Heart right ventricle (tissue), 16 donors: ENCODE results near the gene ALK. TPM values are rescaled to one million over a fixed set of nuclear protein-coding genes. Genes with fewer than 3 reads are reported as not detected.

Experiments
- ATAC-seq, 8 donors: fragments of 200-7000 bp; cut with Tn5 transposase; one replicate each; pipeline ENCODE4 v1.9.1; 2020; ENCODE audit warnings: mild to moderate bottlenecking in 8 of 8, moderate library complexity in 8 of 8, moderate number of reproducible peaks in 1 of 8
- DNase-seq, 2 donors: peaks; one replicate each; pipeline ENCODE4 v3.0.0-alpha.2; 2020
- H3K27ac ChIP-seq, 10 donors: fragments of 200-600 bp; sonication (generic) in 2 of 10; one replicate each; pipeline versions ENCODE4 v1.5.0 to v1.8.0; 2020 to 2022; ENCODE audit warnings: mild to moderate bottlenecking in 3 of 10
- H3K27me3 ChIP-seq, 7 donors: fragments of 200-600 bp; one replicate each; pipeline ENCODE4 v1.8.0; 2021 to 2022; ENCODE audit warnings: mild to moderate bottlenecking in 2 of 7
- H3K36me3 ChIP-seq, 9 donors: fragments of 200-600 bp; sonication (generic) in 1 of 9; one replicate each; pipeline versions ENCODE4 v1.5.0 to v1.8.0; 2020 to 2022; ENCODE audit warnings: mild to moderate bottlenecking in 2 of 9
- H3K4me1 ChIP-seq, 9 donors: fragments of 200-600 bp; sonication (generic) in 1 of 9; one replicate each; pipeline versions ENCODE4 v1.5.0 to v1.8.0; 2020 to 2022; ENCODE audit warnings: mild to moderate bottlenecking in 4 of 9
- H3K4me3 ChIP-seq, 10 donors: fragments of 200-600 bp; sonication (generic) in 2 of 10; one replicate each; pipeline versions ENCODE4 v1.5.0 to v1.8.0; 2020 to 2022; ENCODE audit warnings: mild to moderate bottlenecking in 7 of 10, moderate library complexity in 2 of 10
- H3K9me3 ChIP-seq, 11 donors: fragments of 200-600 bp in 10 of 11; sonication (generic) in 2 of 11; one replicate each; pipeline versions ENCODE4 v1.5.0 to v1.8.0; 2013 to 2022; ENCODE audit warnings: mild to moderate bottlenecking in 2 of 11, control low read depth in 1 of 11, moderate library complexity in 1 of 11
- CTCF ChIP-seq, 9 donors: fragments of 200-600 bp; sonication (generic) in 2 of 9; IDR thresholded peaks; one replicate each; pipeline versions ENCODE4 v1.5.0 to v1.8.0; 2021 to 2022; ENCODE audit warnings: antibody characterized with exemption in 9 of 9, mild to moderate bottlenecking in 5 of 9, moderate library complexity in 1 of 9
- WGBS, 2 donors: extraction: QIAGEN DNeasy Blood & Tissue Kit; methylation state at CpG; one replicate each; pipeline ENCODE4 v1.1.7; 2013; ENCODE audit warnings: inconsistent platforms in 1 of 2; 5-methylcytosine and 5-hydroxymethylcytosine counted together
- intact Hi-C, 10 donors: fragments of 100-400 bp; cut with DNase I; formaldehyde crosslinking; loops; one replicate each; pipeline versions ENCODE4 v1.11.1 to v1.14.2; 2022
- polyA plus RNA-seq, 2 donors: library from polyadenylated mRNA; stranded (reverse); fragments of 200-250 nt; gene quantifications; one replicate each; pipeline ENCODE4 v1.2.3, GENCODE V29; 2013
- total RNA-seq, 10 donors: library from RNA; stranded (reverse); fragmentation: NEBNext Ultra II Directional in 3 of 10; extraction: Animal tissue kit (Norgen Biotek cat#: 25700) in 3 of 10; gene quantifications; one replicate each; pipeline versions ENCODE4 v1.2.1 to v1.2.4, GENCODE V29; 2021 to 2023
- donor health status: Arrhythmogenic right ventricular cardiomyopathy.
- donor health status: ischemic (EF 13 %, LVEDD 7.1; RV severe dilation, severe dysfunction).
- donor health status: healthy with polysubstance abuse.
- donor health status: DM: no; HTN: yes; CAD: no.
- donor health status: DM: no; HTN: no; CAD: no.
- donor health status: ischemic (EF 25% LVEDD 6.9; RV normal size, moderate dysfunction).
- donor health status: ischemic (EF 25% LVEDD 5.7; RV mildly dilated, moderate dysfunction).
- donor health status: healthy.
- donor health status: DM: yes; HTN: yes; CAD: no.
- donor health status: Ischemic cardiomyopathy.
- donor health status: ischemic (EF 35%, LVEDD 5.7; RV mildly dilated, moderate dysfunction).
- donor health status: nonischemic (EF 11% LVEDD 7.7; RV severe dilation, severe dysfunction).
- donor health status: DM: yes; HTN: yes; CAD: no.
- donor health status: PGD.
- donor health status: ischemic (EF 29% LVEDD 5.4; RV normal size, mild dysfunction).
- donor health status: nonischemic (EF 23%, LVEDD 6.1; RV moderate dilation, normal function).

ALK gene
- total and polyA plus RNA-seq, 12 donors: 0.01 to 0.24 (median 0.08) TPM; not detected in 7

- Histone ChIP-seq H3K27me3 (peaks cover 0 to 11% (median 0%) of the 10 kb centered on the region in 7 donors), H3K4me1 (no peaks in the 10 kb centered on the region), H3K27ac (no peak overlapping the region), H3K9me3 (no peaks in the 10 kb centered on the region), H3K4me3 (no peak overlapping the region), H3K36me3 (no peaks in the 10 kb centered on the region)
- DNase-seq (no peak), ATAC-seq (no peak)
- 81 to 92% methylated on average over 1 of the region's 1 CpG for WGBS, 2 donors
- TF ChIP-seq CTCF (IDR thresholded peaks at IDR 0.05): no peak
- intact Hi-C loops: no loop called here
Observed at GRCh38 chr2:29749041-29749440, 172.3 kb downstream of the ALK start.

GRCh38 chr2:29747786-29748470 lies 173.5 kb downstream of the ALK start:
- intact Hi-C loops: no loop called here
- H3K27ac ChIP-seq: no peak overlapping the region
- no peak overlapping the region for H3K4me3 ChIP-seq
- ATAC-seq (peak in 1 of 8 donors; percentile 31), DNase-seq (no peak)
- H3K4me1 ChIP-seq: no peaks in the 10 kb centered on the region
- H3K9me3 ChIP-seq: no peaks in the 10 kb centered on the region
- no peak for TF ChIP-seq CTCF (IDR thresholded peaks at IDR 0.05)
- WGBS, 2 donors: 60 to 70% methylated on average over 3 of the region's 3 CpGs
- no peaks in the 10 kb centered on the region for H3K36me3 ChIP-seq
- peaks cover 0 to 11% (median 0%) of the 10 kb centered on the region in 7 donors for H3K27me3 ChIP-seq

- no peak for DNase-seq
- H3K9me3 ChIP-seq: no peaks in the 10 kb centered on the region
- ATAC-seq: no peak
- 53 to 72% methylated on average over 3 of the region's 3 CpGs for WGBS, 2 donors
- no peak for TF ChIP-seq CTCF (IDR thresholded peaks at IDR 0.05)
- no peaks in the 10 kb centered on the region for H3K4me1 ChIP-seq
- H3K36me3 ChIP-seq: no peaks in the 10 kb centered on the region
- no peak overlapping the region for H3K4me3 ChIP-seq
- peaks cover 0 to 11% (median 0%) of the 10 kb centered on the region in 7 donors for H3K27me3 ChIP-seq
- no peak overlapping the region for H3K27ac ChIP-seq
- intact Hi-C loops: no loop called here
Observed at GRCh38 chr2:29744976-29745375, 176.4 kb downstream of the ALK start.

- no peak for ATAC-seq
- no peak overlapping the region for H3K4me3 ChIP-seq
- H3K9me3 ChIP-seq: no peaks in the 10 kb centered on the region
- H3K36me3 ChIP-seq: no peaks in the 10 kb centered on the region
- no peak overlapping the region for H3K27ac ChIP-seq
- no peaks in the 10 kb centered on the region for H3K4me1 ChIP-seq
- WGBS, 2 donors: 89 to 93% methylated on average over 3 of the region's 3 CpGs
- intact Hi-C loops: no loop called here
- TF ChIP-seq CTCF (IDR thresholded peaks at IDR 0.05): no peak
- no peak for DNase-seq
- H3K27me3 ChIP-seq: peaks cover 0 to 11% (median 0%) of the 10 kb centered on the region in 7 donors
Observed at GRCh38 chr2:29743516-29743915, 177.9 kb downstream of the ALK start.
